HG02642 (cell line): ENCODE results near the gene RYR1.

Source experiments
- ATAC-seq: cut with Tn5 transposase; IDR thresholded peaks from one replicate; pipeline ENCODE4 v1.9.1; 2021; ENCODE audit warnings: mild to moderate bottlenecking; ENCODE audit not compliant: unreplicated experiment, poor library complexity

Gene RYR1

DNA sequence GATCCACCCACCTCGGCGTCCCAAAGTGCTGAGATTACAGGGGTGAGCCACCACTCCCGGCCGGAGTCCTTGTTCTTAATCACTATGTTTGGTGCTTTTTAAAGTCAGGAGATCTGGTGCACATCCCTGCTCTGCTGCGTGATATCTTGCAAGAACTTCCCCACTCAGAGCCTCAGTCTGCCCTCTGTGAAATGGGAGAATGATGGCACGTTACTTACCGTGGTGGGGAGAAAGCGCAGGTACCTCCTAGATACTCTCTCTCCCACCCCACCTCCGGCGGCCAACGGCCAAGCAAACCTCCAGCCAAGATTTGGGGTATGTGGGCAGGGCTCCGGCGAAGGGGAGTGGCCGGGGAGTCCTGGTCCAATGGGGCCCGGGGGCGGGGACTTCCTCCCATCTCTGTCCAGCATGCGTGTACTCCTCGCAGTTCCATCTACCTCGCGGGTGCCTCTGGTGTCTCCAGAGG lies at the start of gene RYR1:
RYR1 (plus strand) TSS at position 424 of the 466 bp plus-strand sequence. CDS start 139 bp downstream, outside the sequence.
- ATAC-seq: no peak

DNA sequence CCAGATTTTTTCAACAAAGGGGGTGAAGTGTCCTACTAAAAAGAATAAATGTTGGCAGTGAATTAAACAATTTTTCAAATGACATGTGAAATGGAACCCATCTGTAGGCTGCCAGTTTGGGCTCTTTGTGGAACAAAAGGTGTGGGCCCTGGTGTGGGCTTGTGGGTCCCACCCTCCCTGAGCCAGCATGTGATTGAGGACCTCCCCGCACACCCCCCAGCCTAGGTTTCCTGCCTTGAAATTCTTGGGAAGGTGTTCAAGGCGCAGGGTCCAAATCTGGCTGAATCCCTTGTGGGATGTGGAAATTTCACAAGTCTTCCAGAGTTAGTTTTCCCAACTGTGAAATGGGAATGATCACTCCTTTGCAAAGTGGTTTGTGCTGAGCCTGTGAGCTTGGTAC lies 49.7 kb upstream of the RYR1 start:
- ATAC-seq: no peak

DNA sequence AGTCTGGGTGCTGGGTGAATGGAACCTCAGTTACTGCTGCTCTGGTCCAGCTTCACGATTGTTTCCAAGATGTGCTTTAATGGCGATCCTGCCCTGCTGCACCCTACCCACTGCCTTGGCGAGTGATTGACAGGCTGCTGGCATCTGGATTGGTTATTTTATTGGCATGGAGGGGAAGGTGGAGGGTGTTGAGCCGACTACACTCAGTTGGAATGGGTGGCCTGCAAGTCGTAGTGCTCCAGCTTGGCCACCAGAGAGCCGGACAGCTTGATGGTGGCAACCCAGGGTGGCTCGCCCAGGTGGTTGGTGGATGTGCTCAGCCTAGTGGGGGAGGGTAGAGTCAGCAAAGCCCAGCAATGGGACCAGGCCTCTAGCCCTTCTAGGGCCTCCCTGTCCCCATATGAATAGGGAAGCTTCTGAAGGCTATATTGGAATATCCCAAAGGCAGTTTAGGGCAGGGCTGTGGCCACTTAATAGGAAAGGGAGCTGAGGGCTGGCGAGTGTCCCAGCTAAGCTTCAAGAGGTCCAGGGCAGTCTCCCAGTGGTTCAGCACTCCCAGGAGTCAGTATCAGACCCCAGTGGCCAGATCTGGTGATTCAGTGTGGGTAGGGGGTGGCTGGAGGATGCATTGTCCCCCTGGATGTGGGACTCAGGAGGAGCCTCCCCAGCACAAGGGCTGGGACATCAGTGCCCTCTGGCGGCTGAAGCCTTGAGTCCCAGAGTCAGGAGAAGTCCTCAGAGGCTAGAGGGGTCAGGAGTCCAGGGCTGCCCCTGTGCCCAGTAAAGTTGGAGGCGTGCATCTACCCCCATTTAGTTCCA lies 49.1 kb upstream of the RYR1 start:
- ATAC-seq: no peak

DNA sequence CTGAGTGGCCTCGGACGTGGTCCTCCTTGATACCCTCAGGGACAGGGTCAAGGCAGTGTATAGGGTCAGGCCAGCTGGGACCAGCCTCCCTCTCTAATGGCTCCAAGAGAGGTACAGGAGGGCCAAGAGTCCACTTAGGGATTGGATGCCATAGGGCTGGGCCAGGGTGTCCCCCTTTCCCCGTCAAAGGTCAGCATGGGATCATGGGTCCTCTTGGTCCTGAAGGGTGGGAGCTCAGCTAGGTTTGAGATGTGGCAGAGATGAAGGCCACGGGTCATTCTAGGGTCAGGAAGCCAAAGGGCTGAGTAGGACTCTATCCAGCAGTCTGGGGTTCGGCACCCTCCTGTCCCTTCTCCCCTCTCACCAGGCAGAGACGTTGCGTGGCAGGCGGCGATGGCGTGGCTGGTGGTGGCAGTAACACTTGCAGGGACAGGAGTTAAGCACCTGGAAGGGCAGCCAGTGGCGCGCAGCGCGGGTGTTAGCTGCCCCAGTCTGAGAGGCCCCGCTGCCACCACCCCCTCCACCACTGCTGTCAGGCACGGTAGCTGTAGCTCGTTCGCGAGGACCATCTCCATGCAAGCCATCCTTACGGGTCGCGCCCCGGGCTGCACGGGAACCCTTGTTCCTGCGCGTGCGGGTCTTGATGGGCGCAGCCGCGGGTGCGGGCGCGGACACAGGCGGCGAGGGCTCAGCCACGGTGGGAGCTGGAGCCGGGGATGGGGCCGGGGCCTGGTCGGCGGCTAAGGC lies 48.3 kb upstream of the RYR1 start:
- ATAC-seq: no peak

DNA sequence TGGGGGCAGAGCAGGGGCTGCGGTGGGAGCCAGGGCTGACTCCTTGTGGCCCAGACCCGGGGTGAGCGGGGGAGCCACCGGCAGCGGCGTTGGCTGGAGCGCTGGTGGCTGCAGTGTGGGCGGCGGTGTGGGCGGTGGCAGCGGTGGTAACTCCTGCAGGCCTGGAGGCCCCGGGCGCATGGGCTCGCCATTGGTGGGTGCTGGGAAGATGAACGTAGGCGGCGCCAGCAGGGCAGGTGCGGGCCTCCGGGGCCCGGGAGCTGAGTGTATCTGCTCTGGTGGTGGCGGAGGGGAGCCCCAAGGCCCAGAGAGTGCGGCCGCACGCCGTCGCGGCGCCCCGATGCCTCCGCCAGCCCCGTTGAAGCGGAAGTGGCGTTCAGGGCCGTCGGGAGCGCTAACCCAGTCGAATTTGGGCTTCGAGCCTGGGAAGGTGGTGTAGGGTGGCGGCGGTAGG lies 47.7 kb upstream of the RYR1 start:
- no peak for ATAC-seq

DNA sequence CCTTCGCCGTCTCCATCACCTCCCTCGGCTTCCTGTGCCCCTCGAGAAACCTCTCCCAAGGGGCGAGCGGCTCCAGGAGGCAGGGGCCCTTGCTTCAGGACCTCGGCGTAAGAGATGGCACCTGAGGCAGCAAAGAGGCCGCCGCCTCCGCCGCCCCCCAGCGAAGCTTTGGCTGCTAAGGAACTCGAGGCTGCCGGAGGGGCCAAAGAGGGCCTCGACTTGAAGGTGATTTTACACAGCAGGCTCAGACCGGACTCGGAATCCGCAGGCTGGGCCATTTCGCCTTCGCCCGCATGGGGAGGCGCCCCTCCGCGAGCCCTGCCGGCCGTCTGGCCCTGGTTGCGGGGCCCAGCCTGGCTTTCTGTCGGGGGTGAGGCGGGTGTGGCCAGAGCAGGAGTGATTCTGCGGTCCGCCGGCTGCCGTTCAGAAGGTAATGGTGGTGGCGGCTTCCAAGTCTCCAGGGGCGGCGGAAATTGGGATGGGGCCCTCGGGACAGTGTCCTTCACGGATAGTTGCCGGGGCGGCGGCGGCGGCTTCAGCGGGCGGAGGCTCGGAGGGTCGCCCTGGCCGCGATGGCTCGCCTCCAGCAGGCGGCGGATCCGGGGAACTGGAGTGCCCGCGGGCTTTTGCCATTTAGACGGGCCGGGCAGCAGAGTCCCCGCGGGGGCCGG lies 47.1 kb upstream of the RYR1 start:
- ATAC-seq: no peak

DNA sequence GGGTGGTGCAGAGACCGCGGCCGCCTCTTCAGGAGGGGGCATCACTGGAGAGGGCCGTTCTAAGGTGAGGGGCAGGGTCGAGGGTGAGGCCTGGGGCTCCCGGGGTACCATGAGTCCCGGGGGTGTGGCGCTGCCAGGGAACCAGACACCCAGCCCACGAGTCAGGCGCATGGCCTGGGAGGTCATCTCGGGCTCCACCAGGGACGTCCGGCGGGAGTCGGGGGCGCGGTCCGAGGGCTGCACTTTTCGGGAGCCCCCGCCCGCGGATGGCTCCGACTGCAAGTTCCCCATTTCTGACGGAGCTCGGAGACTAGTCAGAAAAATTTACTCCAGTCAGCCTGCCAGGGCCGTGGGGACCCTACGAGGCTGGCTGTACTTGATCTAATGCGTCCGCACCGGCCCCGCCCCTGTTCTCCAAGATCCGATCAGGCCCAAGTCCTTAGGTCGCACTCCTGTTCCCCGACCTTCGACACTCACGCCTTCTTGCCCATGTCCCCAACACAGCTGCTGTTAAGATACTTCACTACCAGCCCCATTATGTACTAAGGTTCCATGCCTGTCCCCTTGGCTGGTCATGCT lies 46.4 kb upstream of the RYR1 start:
- no peak for ATAC-seq

DNA sequence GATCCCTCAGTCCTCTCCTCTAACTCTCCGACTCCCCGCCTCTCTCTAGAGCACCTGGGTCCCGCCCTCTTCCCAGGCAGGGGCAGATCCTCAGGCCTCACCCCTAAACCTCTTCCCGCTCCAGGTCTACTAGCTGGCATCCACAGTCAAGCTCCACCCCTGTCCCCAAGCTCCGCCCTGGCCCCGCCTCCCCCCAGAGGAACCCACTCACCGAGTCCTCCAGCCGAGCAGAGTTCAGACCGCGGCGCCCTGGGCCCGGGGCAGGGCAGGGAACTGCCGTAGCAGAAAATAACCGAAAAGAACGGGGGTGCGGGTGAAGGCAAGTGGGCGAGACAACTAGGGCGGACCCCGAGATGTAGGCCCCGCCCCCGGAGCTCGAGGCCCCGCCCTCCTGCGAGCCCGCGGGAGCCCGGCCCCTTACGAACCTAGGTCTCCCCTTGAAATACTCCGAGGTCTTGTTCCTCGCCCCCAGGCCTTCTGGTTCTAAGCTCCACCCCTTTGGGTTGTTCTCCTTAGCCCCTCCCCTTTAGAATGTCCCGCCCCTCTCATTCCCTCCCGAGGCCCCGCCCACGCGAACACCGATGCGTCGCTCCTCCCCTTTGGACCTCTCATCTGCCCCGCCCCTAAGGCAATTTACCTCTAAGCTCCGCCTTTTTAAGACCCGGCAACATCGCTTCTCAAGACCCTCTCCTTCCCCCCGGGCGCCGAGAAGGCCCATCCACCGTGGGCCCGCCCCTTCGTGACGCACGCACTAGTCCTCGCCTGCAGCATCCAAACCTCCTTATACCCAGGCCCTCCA lies 45.7 kb upstream of the RYR1 start, which contains the start of gene GGN:
GGN (minus strand) TSS at position 485 of the 799 bp plus-strand sequence. CDS start 773 bp downstream, outside the sequence.
- ATAC-seq: peak; percentile 55

DNA sequence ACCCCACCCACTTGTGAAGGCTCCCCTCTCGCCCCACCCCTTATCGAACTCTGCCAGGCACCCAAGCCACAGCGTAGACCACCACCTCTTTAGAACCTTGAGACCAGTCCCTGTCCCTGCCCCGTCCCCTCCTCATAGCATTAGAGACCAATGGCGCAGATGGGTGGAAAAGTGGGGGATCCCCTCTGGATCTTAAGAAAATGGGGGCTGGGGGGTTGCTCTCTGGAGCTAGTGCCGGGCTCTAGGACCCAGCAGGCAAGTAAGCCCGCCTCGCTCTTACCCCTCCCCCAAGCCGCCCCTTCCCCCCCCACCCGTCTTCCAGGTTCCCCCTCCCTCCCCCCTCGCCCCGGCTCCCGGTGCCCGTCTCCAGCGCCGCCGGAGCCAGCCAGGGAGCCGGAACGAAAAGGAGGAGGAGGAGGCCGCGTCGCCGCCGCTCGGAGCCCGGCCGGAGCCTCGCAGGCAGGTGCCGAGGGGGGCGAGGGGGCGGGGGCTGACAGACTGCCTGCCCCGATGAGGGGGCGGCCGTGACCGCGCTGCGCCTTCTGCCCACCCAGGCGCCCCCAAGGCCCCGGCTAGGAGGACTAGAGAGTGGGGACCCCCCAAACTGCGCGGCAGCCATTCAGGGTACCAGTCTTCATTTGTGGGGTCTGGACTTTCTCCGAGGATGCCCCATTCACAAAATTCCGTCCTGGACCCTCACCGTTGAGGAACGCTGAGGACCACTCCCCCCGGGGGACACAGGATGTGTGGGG lies 45.0 kb upstream of the RYR1 start, which contains the start of gene SPRED3:
SPRED3 (plus strand) TSS at position 349 of the 752 bp plus-strand sequence. CDS start 1,606 bp downstream, outside the sequence.
- no peak for ATAC-seq

DNA sequence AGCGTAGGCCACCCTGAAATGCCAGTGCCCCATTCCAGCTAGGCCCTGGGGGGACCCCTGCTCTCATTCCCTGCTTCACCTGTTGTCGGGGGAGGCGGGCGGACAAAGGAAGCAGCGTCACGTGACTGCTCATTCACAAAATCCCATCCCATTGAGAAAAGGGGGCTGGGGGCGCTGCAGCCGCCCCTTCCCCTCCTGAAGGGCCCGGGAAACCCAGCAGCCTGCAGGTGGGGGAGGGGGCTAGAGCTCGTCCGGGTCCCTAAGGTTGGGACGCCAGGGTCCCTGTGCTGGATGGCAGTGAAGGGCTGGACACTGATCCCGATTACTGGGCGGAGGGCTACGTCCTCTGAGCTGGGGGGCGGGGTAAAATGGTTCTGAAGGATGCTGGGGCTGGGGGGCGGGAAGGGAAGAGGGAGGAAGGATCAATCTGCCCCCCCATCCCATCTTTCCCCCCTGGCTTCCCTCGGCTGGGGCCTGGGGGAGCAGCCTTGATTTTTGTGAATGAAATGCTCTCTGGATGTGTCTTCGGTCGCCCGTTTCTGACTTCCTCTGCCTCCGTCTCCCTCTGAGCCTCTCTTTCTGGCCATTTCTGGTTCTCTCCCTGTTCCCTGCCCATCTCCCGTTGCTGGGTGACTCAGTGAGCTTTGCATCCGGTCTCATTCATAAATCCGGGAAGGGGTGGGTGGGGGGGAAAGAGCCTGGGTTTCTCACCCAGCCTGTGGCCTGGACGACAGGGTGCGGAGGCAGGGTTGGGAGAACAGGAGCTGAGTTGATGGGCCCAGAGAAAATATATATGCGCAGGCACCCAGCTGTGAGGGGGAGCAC lies 44.2 kb upstream of the RYR1 start:
- no peak for ATAC-seq

DNA sequence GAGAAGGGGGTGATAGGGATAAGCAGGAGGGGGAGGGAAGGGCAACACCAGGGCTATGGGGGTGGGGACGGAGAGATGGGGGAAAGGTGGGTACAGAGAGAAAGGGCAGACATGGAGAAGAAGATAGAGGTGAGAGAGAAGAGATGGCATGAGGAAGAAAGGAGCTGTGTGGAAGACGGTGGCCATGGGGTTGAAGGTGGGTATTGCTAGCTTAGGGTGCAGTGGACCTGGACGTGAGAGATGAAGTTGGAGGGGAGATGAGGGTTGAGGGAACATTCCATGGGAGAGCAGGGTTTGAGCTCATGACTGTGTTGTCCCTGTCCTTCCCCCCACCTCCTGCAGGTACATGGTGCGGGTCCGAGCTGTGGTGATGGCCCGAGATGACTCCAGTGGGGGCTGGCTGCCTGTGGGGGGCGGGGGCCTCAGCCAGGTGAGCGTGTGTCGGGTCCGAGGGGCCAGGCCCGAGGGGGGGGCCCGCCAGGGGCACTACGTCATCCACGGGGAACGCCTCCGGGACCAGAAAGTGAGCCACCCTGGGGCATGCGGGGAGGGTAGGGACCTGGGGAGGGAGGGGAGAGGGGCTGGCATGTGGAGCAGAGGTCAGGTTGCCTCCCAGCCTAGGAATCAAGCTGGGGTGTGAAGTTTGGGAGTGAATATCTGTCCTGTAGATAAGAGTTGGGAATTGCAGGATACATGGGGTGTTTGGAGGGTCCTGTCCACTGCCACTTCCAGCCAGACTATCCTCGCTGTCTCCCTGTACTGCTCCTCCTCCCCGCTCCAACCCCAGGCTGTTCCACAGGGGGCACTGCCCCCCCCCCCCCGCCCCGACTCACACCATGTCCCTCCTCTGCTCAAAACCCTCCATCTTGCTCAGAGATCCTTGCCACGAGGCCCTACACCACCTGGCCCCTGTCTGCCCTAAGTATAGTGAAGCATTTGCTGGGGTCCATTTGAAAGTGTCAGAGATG lies 43.2 kb upstream of the RYR1 start:
- no peak for ATAC-seq

DNA sequence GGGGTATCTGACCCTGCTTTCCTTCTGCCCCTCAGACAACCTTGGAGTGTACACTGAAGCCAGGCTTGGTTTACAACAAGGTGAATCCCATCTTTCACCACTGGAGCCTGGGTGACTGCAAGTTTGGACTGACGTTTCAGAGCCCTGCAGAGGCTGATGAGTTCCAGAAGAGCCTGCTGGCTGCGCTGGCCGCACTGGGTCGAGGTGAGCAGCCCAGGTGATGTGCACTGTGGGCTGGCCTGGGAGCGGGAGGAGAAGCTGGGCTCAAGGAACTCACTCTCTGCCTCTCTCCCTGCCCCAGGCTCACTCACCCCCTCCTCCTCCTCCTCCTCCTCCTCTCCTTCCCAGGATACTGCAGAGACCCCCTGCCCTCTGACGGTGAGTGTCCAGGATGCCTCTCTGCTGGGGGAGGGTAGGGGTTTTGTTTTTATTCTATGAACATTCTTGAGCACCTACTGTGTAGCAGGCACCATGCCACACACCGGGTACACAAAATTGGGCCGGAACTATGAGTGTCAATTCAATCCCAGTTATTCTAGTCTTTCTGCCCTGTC lies 41.5 kb upstream of the RYR1 start:
- no peak for ATAC-seq

DNA sequence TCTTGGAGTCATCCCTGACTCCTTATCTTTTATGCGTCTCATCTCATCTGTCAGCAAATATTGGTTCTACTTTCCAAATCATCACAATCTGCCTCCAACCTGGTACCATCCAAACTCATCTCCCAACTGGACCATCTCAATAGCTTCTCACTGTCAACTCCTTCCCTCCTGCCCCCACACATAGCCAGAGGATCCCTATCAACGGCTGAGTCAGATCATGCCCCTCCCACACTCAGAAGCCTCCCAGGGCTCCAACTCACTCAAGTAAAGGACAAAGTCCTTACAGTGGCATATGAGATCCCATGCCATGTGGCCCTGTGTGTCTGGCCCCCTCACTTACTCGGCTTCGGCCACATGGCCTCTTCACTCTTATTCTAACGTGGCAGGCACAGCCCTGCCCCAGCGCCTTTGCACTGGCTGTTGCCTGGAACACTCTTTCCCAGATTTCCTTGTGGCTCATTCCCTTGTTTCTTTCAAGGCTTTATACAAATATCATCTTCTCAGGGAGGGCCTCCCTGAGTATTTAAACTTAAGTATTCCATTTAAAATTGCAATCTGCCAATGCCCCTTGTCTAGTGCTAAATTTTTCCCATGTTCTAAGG lies 40.7 kb upstream of the RYR1 start:
- no peak for ATAC-seq

DNA sequence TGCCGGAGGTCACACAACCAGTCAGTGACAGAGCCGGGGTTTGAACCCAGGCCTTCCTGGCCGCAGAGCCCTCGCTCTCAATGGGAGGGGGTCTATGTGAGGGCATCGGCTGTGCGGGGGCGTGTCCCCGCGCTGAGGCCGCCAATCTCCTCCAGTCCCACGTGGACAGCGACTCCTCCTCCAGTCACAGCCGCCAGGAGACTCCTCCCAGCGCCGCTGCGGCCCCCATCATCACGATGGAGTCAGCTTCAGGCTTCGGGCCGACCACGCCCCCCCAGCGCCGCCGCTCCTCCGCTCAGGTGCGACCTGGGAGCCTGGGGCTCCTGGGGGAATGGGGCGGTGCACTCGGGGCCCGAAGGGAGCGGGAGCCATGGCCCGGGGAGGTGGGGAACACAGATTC lies 39.0 kb upstream of the RYR1 start:
- ATAC-seq: no peak

DNA sequence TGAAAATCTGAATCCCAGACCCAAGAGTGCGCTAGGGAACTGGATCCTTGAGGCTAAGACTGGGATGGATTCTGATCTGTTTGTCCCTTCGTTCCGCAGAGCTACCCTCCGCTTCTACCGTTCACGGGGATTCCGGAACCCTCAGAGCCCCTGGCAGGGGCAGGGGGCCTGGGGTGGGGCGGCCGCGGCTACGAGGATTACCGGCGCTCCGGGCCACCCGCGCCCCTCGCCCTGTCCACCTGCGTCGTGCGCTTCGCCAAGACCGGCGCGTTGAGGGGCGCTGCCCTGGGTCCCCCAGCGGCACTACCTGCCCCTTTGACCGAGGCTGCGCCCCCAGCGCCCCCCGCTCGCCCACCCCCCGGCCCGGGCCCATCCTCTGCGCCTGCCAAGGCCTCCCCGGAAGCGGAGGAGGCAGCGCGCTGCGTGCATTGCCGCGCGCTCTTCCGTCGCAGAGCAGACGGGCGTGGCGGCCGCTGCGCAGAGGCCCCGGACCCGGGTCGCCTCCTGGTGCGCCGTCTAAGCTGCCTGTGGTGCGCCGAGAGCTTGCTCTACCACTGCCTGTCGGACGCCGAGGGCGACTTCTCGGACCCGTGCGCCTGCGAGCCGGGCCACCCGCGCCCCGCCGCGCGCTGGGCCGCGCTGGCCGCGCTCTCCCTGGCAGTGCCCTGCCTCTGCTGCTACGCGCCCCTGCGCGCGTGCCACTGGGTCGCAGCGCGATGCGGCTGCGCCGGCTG lies 37.9 kb upstream of the RYR1 start:
- no peak for ATAC-seq
